Hepatocyte (in vitro differentiated cells): ENCODE measurements around the gene SH3BP1.

ENCODE experiments used
- CTCF ChIP-seq: fragments of 200-600 bp; sonication (generic); IDR thresholded peaks from 2 replicates; pipeline ENCODE4 v1.5.1; 2016; ENCODE audit warnings: antibody characterized with exemption, mild to moderate bottlenecking; ENCODE audit not compliant: poor library complexity
- EZH2phosphoT487 ChIP-seq: fragments of 200-600 bp; sonication (generic); IDR thresholded peaks from one replicate; pipeline ENCODE4 v1.6.1; 2018; ENCODE audit warnings: antibody characterized with exemption, mild to moderate bottlenecking, low read depth, moderate library complexity; ENCODE audit not compliant: unreplicated experiment, severe bottlenecking

- TF ChIP-seq CTCF (no peak), EZH2phosphoT487 (no peak)
Measured at GRCh38 chr22:37686002-37686982, 46.8 kb downstream of the SH3BP1 start, which contains the start of gene NOL12.
